OCI-LY7 (cell line): ENCODE data around the gene DUOX2. TPM values are rescaled to one million over a fixed set of nuclear protein-coding genes. Genes with fewer than 3 reads are reported as not detected.

ENCODE experiments used
- BruUV-seq: library from RNA; stranded (reverse); fragments of 400-500 nt; replicated peaks from 2 replicates; lab custom pipeline; 2021; lab: Mats Ljungman, UMichigan
- CTCF ChIA-PET: fragments of 300-600 bp; sonication (Branson Sonifier 250); formaldehyde crosslinking; loops from one replicate; lab custom pipeline; 2022; ENCODE audit warnings: antibody characterized with exemption; ENCODE audit not compliant: unreplicated experiment; lab: Charles Lee
- POLR2A ChIA-PET: fragments of 300-600 bp; sonication (Branson Sonifier 250); formaldehyde crosslinking; loops from one replicate; lab custom pipeline; 2022; ENCODE audit warnings: antibody characterized with exemption; lab: Charles Lee
- DNase-seq: peaks from one replicate; pipeline ENCODE4 v3.0.0-alpha.2; 2015; ENCODE audit warnings: low spot score
- H2AFZ ChIP-seq: fragments of 200-600 bp; sonication (generic), shearing (Covaris generic); 2 replicates; pipeline ENCODE4 v1.6.1; 2014; ENCODE audit warnings: mild to moderate bottlenecking, antibody characterized with exemption, low read length, moderate library complexity
- H3K27ac ChIP-seq: fragments of 200-600 bp; sonication (generic); 2 replicates; pipeline ENCODE4 v1.5.1; 2014; ENCODE audit warnings: mixed run types, low read depth, mild to moderate bottlenecking, moderate library complexity, low read length, inconsistent platforms; ENCODE audit not compliant: poor library complexity, severe bottlenecking
- H3K36me3 ChIP-seq: fragments of 200-600 bp; sonication (generic); 2 replicates; pipeline ENCODE4 v1.6.1; 2014; ENCODE audit warnings: mild to moderate bottlenecking, antibody characterized with exemption, low read length, moderate library complexity, mixed read lengths; ENCODE audit not compliant: insufficient read depth
- H3K4me1 ChIP-seq: fragments of 200-600 bp; sonication (generic); 2 replicates; pipeline ENCODE4 v1.5.1; 2014; ENCODE audit warnings: mild to moderate bottlenecking, low read length; ENCODE audit not compliant: insufficient read depth, poor library complexity, severe bottlenecking
- H3K4me2 ChIP-seq: fragments of 200-600 bp; sonication (generic); 2 replicates; pipeline ENCODE4 v1.6.1; 2014; ENCODE audit warnings: mild to moderate bottlenecking, low read length
- H3K4me3 ChIP-seq: fragments of 200-600 bp; sonication (generic); 2 replicates; pipeline ENCODE4 v1.5.1; 2014; ENCODE audit warnings: mild to moderate bottlenecking, low read depth, low read length; ENCODE audit not compliant: poor library complexity, severe bottlenecking
- H3K79me2 ChIP-seq: fragments of 200-600 bp; sonication (generic); 2 replicates; pipeline ENCODE4 v1.6.1; 2016; ENCODE audit warnings: low read depth, mild to moderate bottlenecking, low read length, moderate library complexity, mixed read lengths; ENCODE audit not compliant: insufficient read depth
- H3K9me2 ChIP-seq: fragments of 200-600 bp; sonication (generic); 2 replicates; pipeline ENCODE4 v1.6.1; 2016; ENCODE audit warnings: mild to moderate bottlenecking, low read length, mixed read lengths; ENCODE audit not compliant: insufficient read depth
- H3K9me3 ChIP-seq: fragments of 200-600 bp; sonication (generic); 2 replicates; pipeline ENCODE4 v1.6.1; 2014; ENCODE audit warnings: mild to moderate bottlenecking, mixed run types, low read length, mixed read lengths
- H4K20me1 ChIP-seq: fragments of 200-600 bp; sonication (generic); 2 replicates; pipeline ENCODE4 v1.6.1; 2014; ENCODE audit warnings: mild to moderate bottlenecking, antibody characterized with exemption, low read length, moderate library complexity, mixed read lengths; ENCODE audit not compliant: insufficient read depth
- EZH2phosphoT487 ChIP-seq: fragments of 200-600 bp; sonication (generic); IDR thresholded peaks from 2 replicates; pipeline ENCODE4 v1.6.1; 2018; ENCODE audit warnings: low read depth, borderline replicate concordance, mild to moderate bottlenecking, mixed run types, antibody characterized with exemption, low read length, moderate library complexity, mixed read lengths
- intact Hi-C: fragments of 100-400 bp; cut with micrococcal nuclease; formaldehyde crosslinking; loops from one replicate; pipeline ENCODE4 v1.10.0; 2022; ENCODE audit not compliant: unreplicated experiment
- total RNA-seq, 2 experiments: library from RNA; depleted of rRNA in 1 of 2; stranded (reverse); fragments of >200 nt in 1 of 2; shearing (Covaris generic) in 1 of 2; gene quantifications; 2 replicates each; pipeline ENCODE4 v1.2.3, GENCODE V29; 2014 to 2022
- TF ChIP-seq, protein P1 (sequence below): fragments of 200-600 bp; sonication (generic); conservative IDR thresholded peaks from 2 replicates; pipeline ENCODE4 v1.5.1; 2014; ENCODE audit warnings: mild to moderate bottlenecking, antibody characterized with exemption, low read length, moderate library complexity, mixed read lengths

Gene DUOX2
- total RNA-seq, 2 experiments from 2014 or later, result 0.03 to 0.06 TPM

DNA sequence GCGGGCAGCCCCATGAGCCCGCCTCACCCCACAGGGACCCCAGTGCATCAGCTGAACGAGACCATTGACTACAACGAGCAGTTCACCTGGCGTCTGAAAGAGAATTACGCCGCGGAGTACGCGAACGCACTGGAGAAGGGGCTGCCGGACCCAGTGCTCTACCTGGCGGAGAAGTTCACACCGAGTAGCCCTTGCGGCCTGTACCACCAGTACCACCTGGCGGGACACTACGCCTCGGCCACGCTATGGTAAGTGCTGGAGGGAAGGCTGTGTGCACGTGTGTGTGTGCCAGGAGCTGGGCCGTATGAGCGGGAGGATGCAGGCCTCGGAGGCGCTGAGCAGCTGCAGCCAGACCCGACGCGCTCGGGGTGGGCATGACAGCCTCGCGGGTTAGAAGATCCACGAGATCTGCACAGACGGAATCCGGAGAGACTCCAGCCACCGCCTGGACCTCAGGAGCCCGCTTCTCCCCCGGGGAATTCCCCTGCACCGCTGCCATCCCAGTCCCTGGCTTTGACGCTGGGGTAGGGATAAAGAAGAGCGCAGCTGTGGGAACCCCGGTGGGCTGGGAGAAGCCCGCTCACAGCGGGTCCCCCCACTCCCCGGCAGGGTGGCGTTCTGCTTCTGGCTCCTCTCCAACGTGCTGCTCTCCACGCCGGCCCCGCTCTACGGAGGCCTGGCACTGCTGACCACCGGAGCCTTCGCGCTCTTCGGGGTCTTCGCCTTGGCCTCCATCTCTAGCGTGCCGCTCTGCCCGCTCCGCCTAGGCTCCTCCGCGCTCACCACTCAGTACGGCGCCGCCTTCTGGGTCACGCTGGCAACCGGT lies 2.7 kb upstream of the DUOX2 start:
- TF ChIP-seq EZH2phosphoT487, result no peak
- TF ChIP-seq, protein P1, sequence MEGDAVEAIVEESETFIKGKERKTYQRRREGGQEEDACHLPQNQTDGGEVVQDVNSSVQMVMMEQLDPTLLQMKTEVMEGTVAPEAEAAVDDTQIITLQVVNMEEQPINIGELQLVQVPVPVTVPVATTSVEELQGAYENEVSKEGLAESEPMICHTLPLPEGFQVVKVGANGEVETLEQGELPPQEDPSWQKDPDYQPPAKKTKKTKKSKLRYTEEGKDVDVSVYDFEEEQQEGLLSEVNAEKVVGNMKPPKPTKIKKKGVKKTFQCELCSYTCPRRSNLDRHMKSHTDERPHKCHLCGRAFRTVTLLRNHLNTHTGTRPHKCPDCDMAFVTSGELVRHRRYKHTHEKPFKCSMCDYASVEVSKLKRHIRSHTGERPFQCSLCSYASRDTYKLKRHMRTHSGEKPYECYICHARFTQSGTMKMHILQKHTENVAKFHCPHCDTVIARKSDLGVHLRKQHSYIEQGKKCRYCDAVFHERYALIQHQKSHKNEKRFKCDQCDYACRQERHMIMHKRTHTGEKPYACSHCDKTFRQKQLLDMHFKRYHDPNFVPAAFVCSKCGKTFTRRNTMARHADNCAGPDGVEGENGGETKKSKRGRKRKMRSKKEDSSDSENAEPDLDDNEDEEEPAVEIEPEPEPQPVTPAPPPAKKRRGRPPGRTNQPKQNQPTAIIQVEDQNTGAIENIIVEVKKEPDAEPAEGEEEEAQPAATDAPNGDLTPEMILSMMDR, result no peak
- H3K9me2 ChIP-seq, result no peaks in the 10 kb centered on the region
- no peak for DNase-seq
- no TSS peak for BruUV-seq
- no peaks in the 10 kb centered on the region for H3K36me3 ChIP-seq
- ChIA-PET CTCF (no interaction called here), POLR2A (interaction anchor here (0.7 kb wide), 1 partner anchor 156 kb away, joined by 4 read pairs; no protein-coding TSS in a partner anchor)
- no peak overlapping the region for H3K27ac ChIP-seq
- no peak overlapping the region for H2AFZ ChIP-seq
- intact Hi-C loops, result no loop called here
- no peak overlapping the region for H3K4me2 ChIP-seq
- no peaks in the 10 kb centered on the region for H4K20me1 ChIP-seq
- no peaks in the 10 kb centered on the region for H3K4me1 ChIP-seq
- H3K9me3 ChIP-seq, result no peaks in the 10 kb centered on the region
- no peaks in the 10 kb centered on the region for H3K79me2 ChIP-seq
- H3K4me3 ChIP-seq, result no peak overlapping the region

DNA sequence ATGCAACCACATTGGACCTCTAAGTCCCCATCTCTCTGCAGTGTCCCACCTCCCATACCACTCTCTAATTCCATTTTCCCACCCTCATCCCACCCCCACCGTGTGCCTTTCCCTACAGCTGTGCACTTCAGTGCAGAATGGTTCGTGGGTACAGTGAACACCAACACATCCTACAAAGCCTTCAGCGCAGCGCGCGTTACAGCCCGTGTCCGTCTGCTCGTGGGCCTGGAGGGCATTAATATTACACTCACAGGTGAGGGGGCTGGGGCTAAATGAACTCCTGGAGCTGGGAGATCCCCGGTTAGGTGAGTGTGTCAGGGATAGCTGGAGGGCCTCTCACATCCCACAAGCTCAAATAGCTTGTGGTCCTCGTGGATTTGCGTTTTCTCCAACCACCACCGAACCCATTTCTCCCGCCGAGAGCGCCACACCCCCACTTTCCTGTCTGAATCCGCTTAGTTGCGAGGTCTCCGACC lies 2.1 kb upstream of the DUOX2 start:
- Histone ChIP-seq H4K20me1 (no peaks in the 10 kb centered on the region), H3K4me2 (no peak overlapping the region), H3K4me1 (no peaks in the 10 kb centered on the region), H3K9me3 (no peaks in the 10 kb centered on the region), H2AFZ (no peak overlapping the region), H3K4me3 (no peak overlapping the region), H3K9me2 (no peaks in the 10 kb centered on the region), H3K79me2 (no peaks in the 10 kb centered on the region), H3K27ac (no peak overlapping the region), H3K36me3 (no peaks in the 10 kb centered on the region)
- DNase-seq, result no peak
- no peak for TF ChIP-seq EZH2phosphoT487
- TF ChIP-seq, protein P1, result no peak
- ChIA-PET POLR2A (interaction anchor here (0.7 kb wide), 1 partner anchor 155 kb away, joined by 4 read pairs; no protein-coding TSS in a partner anchor), CTCF (no interaction called here)
- no TSS peak for BruUV-seq
- intact Hi-C loops, result no loop called here

DNA sequence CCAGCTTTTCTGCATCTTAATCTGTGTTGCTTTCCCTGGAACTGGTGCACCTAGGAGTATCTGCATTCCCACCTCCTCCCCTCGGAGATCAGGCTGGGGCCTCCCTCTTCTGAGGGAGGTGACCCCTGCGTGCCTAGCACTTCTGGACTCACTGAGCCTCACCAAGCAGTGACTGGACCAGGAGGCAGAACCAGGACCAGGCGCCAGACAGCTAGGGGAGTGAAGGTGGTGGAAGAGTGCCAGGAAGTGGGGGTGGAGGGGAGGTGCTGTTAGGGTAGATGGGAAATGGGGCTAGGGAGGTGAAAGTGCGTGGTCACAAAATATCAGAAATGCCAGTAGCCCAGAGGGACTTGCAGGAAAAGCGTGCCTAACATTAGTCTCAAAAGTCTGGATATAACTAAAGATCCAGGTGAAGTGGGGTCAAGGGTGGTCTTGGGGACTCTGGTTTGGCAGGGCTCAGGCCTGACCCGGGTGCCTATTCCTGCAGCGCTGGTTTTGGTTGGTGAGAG lies 1.4 kb upstream of the DUOX2 start:
- no peaks in the 10 kb centered on the region for H3K9me3 ChIP-seq
- intact Hi-C loops, result no loop called here
- POLR2A ChIA-PET, result no interaction called here
- CTCF ChIA-PET, result no interaction called here
- no peak for TF ChIP-seq EZH2phosphoT487
- TF ChIP-seq, protein P1, result no peak
- no peaks in the 10 kb centered on the region for H3K4me1 ChIP-seq
- H4K20me1 ChIP-seq, result no peaks in the 10 kb centered on the region
- no peaks in the 10 kb centered on the region for H3K79me2 ChIP-seq
- H3K9me2 ChIP-seq, result no peaks in the 10 kb centered on the region
- no peak overlapping the region for H3K4me3 ChIP-seq
- no TSS peak for BruUV-seq
- no peak overlapping the region for H3K4me2 ChIP-seq
- no peaks in the 10 kb centered on the region for H3K36me3 ChIP-seq
- no peak overlapping the region for H3K27ac ChIP-seq
- no peak overlapping the region for H2AFZ ChIP-seq
- DNase-seq, result no peak
